ENCODE data around the gene CCL18. TPM values are rescaled to one million over a fixed set of nuclear protein-coding genes. Genes with fewer than 3 reads are reported as not detected.
"Not testable (repeated sequence)": the region's sequence is repeated elsewhere in the genome, so short reads cannot be mapped to it uniquely, and the experiment has no call there.

CCL18 gene
- total RNA-seq, 1 experiment from 2014 or later: 0.82 TPM

DNA sequence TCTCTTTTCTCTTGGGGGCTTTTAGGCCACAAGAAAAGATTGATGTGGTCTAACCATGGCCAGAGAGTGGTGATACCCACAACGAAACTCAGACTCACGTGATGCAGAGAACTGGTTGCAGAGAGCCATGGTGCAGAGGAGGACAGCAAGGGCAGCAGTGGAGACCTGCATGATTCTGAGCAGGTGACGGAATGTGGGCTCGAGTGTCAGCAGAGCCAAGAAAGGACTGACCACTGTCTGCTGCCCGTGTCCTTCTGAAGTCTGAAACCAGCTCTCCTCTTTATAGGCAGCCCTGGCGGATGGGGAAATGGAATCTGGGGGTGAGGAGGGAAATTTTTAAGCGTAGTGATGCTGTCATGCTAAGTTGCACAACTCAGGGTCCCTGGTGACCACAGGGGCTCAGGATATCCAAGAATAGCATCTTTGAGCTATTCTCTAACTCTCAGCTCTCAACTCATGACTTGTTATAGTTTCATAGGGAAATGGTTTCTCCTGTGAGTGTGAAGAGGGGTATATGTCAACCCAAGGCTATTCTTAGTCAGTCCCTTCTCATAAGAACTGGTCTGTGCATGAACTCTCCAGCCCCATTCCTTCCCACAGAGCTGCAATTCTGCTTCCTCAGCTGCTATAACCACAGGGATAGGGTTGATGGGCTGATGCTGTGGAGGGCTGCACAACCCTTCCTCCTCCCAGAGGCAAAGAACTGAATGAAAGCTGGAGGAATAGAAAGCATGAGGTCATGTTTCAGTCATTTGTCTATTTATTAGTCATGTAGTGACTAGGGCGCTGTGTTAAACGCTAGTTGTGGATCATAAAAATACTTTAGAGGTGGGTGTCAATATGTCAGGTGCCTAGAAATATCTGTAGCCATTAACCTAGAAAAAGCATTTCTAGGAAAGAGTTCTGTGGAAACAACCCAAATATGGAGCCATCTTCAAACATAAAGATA is 26.1 kb downstream of the CCL18 start, which contains the start of gene CCL3:
Gene CCL3 (minus strand): TSS at position 256 of the 949 bp plus-strand sequence. CDS start 85 bp downstream, at position 171.
- DNase-seq (ENCODE audit: low read depth, low spot score): peak; percentile 25
- in situ Hi-C loops (cut with HindIII; ENCODE audit: low pct_unique_long_range_greater_than_20kb, low sequenced_read_pairs): no loop called here

DNA sequence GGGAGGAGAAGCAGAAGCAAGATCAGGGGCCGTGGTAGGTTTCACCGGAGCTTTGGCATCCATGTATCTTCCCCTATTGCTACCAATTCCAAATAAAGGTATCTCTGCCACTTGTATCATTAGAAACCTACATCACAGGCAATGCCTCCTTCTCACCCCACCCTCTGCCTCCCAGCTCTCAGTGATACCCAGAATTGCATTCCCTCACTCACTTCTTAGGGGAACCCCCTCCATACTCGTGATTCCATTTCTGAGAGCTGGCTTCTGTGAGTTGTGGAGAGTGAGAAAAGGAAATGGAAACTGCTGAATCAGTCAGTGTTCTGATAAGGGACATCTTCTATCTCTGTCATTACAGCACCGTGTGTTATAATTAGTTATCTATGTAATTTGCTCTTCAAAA is 28.2 kb downstream of the CCL18 start:
- in situ Hi-C loops (cut with HindIII; ENCODE audit: low pct_unique_long_range_greater_than_20kb, low sequenced_read_pairs): no loop called here
- no peak for DNase-seq (ENCODE audit: low read depth, low spot score)

DNA sequence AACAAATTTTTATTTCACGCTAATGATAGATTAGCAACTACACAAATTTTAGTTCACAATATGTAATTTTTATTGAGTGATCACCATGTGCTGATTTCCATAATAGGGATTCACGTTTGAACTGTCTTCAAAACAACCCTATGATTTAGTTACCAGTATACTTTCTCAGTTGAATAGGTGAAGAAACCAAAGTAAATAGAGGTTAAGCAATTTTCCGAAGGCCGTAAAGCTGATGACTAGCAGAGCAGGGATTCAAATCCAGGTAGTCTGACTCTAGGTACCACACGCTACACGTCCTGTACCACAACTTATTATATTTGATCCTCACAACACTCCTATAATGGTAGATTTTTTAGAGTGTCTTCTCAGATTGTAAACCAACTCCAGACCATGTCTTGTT is 28.6 kb downstream of the CCL18 start:
- in situ Hi-C loops (cut with HindIII; ENCODE audit: low pct_unique_long_range_greater_than_20kb, low sequenced_read_pairs); DNase-seq (ENCODE audit: low read depth, low spot score): not testable (repeated sequence)

DNA sequence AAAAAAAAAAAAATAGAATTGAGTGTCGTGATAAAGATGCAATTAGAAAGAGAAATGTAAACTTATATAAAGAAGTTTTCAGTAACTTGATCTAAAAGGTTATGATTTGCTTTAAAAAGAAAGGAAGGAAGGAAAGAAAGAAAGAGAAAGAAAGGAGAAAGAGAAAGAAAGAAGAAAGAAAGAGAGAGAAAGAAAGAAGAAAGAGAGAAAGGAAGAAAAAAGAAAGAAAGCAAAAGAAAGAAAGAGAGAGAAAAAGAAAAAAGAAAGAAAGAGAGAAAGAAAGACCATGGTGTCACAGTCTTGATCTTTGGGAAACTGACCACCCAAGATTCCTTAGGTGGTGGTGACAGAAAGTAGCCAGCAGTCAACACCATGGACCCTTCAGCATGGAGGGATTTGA is 30.2 kb downstream of the CCL18 start:
- in situ Hi-C loops (cut with HindIII; ENCODE audit: low pct_unique_long_range_greater_than_20kb, low sequenced_read_pairs): no loop called here
- DNase-seq (ENCODE audit: low read depth, low spot score): no peak

DNA sequence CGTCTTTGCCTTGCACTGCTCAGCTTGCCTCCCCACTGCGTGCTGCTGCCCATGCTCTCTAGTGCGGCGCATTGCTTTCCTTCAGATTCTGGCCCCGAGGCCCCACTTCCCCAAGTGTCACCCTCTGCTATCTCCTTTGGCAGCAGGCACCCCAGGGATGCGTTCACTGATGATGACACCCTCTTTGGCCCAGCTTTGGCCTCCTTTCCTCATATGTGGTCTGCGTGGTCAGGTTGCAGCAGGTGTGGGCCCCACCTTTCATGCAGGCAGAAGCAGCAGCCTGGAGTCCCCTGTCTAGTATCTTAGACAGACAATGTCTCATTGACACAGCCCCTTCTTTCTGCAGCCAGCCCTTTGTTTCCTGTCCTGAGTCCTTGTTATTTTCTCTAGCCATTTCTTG is 30.7 kb downstream of the CCL18 start:
- in situ Hi-C loops (cut with HindIII; ENCODE audit: low pct_unique_long_range_greater_than_20kb, low sequenced_read_pairs): no loop called here
- no peak for DNase-seq (ENCODE audit: low read depth, low spot score)

DNA sequence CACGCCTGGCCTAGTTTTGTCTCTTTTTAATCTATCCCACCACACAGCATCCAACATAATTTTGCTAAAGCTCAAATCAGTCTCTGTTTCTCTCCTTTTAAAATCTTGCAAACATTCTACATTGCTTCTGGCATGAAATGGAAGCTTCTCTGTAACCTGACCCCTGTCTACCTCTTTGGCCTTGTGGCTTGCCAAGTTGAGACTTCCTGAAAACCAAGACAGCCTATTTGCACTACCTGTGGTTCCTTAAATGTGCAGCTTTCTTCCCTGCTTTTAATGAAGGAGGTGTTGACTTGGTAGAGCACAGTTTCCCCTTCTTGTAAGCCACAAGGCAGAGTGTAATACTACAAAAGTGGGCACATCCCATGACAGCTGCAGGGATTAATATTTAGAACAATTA is 31.9 kb downstream of the CCL18 start:
- in situ Hi-C loops (cut with HindIII; ENCODE audit: low pct_unique_long_range_greater_than_20kb, low sequenced_read_pairs): no loop called here

DNA sequence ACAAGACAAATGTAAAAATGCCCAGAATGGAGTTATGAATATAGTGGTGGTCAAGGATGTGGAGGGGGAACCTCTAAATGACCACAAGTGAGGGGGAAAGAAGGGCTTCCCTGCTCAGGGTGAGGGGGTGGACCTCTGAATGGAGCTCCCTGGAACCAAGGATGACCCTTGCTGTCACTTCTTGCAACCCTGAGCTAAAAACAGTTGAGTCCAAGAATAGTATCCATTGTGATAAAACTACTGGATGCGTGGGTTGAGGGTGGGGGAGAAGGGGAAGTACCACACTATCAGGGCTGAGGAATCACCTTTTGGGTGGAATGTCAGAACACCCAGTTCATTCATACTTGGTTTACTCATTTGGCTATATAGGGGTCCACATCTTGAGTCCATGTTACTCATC is 34.9 kb downstream of the CCL18 start:
- DNase-seq (ENCODE audit: low read depth, low spot score); in situ Hi-C loops (cut with HindIII; ENCODE audit: low pct_unique_long_range_greater_than_20kb, low sequenced_read_pairs): not testable (repeated sequence)

More for the DNA sequence above, 31.9 kb downstream of the CCL18 start:
- no peak for DNase-seq (ENCODE audit: low read depth, low spot score)

DNA sequence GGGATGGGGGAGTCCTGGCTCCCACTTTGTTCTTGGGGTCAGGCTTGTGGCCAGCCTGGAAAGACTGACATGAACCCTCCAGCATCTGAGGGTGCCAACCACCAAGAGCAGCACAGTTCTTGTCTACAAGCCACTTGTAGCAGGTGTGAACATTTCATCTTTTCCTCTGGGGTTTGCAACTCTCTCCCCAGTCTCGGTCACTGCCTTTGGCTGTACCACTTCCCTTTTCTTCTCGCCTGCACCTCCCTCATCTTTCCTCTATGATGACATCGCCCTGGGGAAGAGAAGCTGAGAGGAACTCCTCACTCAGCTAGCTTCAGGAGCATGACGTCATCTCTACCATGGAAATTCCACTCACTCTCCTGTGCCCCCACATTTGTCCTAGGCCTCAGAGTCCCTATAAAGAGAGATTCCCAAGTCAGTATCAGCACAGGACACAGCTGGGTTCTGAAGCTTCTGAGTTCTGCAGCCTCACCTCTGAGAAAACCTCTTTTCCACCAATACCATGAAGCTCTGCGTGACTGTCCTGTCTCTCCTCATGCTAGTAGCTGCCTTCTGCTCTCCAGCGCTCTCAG is 39.4 kb downstream of the CCL18 start, which contains the start of gene CCL4:
Gene CCL4 (plus strand): TSS at position 427 of the 575 bp plus-strand sequence. CDS start 79 bp downstream, at position 506.
- DNase-seq (ENCODE audit: low read depth, low spot score); in situ Hi-C loops (cut with HindIII; ENCODE audit: low pct_unique_long_range_greater_than_20kb, low sequenced_read_pairs): not testable (repeated sequence)

DNA sequence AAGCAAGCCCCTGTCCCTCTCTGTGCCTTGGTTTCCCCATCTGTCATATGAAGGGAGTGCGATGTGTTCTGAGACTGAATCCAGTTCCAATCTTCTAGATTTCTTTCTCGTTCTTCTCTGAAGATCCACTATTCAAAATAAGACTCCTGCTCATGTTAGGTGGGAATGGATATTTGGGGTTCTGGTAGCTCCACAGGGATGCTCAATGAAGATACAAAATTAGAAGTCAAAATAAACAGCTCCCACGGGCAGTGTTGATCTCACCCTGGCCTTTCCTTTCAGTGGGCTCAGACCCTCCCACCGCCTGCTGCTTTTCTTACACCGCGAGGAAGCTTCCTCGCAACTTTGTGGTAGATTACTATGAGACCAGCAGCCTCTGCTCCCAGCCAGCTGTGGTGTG is 40.2 kb downstream of the CCL18 start:
- in situ Hi-C loops (cut with HindIII; ENCODE audit: low pct_unique_long_range_greater_than_20kb, low sequenced_read_pairs): not testable (repeated sequence)

DNA sequence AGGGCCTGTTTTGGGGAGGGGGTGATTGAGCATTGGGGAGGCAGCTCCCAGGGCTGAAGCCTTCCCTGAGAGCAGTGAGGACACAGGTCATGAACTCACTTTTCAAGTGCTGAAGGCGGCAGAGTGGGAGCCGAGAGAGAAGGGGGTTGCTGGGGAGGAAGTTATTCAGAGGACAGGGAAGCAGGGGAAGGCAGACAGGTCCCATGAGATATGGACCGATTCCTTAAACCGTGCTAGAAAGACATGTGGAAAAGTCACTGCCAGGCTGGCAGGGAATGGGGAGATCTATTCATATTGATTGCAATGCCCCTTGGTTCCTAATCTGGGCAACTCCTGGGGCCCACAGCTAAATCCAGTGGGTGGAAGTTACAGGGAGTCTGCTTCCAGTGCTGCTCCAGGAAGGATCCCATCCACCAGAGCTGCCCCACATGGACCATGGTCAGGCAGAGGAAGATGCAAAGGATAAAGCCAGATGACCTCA is 40.7 kb downstream of the CCL18 start:
- in situ Hi-C loops (cut with HindIII; ENCODE audit: low pct_unique_long_range_greater_than_20kb, low sequenced_read_pairs): no loop called here
- DNase-seq (ENCODE audit: low read depth, low spot score): no peak

More for the DNA sequence above, 40.2 kb downstream of the CCL18 start:
- not testable (repeated sequence) for DNase-seq (ENCODE audit: low read depth, low spot score)

DNA sequence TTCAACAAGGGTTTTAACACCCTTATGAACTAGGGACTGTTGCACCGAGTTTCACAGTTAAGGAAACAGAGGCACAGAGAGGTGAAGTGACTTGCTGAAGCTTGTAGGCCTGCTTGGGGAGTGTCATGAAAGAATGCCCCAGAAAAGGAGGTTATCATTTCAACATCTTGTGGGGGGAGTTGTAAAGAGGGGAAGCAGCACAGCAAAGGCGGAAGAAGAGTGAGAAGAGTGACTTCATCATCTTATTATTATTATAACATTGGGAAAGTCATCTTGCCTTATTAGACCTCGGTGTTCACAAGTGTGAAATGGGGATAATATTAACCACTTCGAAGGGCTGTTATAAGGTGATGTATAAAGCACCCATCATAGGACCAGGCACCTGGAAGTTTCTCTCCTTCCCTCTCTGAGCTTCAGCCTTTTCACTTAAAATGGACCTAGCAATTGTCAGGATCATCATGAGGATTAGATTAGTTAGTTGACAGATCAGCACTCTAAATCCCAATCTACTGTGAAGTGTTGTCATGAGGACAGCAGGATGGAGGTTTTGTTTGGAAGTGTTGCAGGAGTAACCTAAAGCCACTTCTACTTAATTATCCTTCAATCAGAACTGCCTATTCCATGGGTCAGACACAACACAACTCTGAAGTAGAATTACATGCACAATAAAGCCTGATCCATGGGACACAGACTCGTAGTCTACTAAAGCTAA is 41.9 kb downstream of the CCL18 start:
- in situ Hi-C loops (cut with HindIII; ENCODE audit: low pct_unique_long_range_greater_than_20kb, low sequenced_read_pairs): no loop called here
- no peak for DNase-seq (ENCODE audit: low read depth, low spot score)

DNA sequence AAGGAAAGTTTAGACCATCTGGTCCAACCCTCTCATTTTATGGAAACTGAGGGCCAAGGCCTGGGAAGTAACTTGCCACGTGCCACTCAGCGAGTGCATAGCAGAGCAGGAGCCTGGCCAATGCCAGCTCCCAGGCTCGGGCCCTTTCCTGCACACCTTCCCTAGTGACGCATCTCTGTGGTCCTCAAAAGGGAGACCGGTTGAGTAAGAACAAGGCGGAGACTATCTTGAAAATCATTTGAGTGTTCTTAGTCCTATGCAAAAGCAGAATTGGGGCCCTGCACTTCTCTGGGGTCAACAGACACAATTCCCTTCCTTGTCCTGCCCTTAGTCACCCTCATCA is 42.4 kb downstream of the CCL18 start:
- in situ Hi-C loops (cut with HindIII; ENCODE audit: low pct_unique_long_range_greater_than_20kb, low sequenced_read_pairs): no loop called here
- DNase-seq (ENCODE audit: low read depth, low spot score): no peak

DNA sequence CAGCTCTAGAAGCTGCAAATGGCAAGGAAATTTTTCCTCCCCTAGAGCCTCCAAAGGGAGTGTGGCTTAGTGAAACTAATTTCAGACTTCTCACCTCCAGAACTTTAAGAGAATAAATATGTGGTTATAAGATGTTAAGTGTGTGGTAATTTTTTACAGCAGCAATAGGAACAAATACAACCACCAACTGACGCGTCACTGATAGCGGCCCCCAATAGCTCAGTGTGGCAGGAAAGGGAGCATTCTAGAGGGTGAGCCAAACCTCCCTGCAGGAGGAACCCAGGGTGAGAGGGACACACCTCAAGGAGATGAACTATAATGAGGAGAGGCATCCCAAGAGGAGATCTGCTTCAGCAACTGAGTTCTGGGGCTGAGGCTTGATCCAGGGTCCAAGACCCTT is 43.6 kb downstream of the CCL18 start:
- in situ Hi-C loops (cut with HindIII; ENCODE audit: low pct_unique_long_range_greater_than_20kb, low sequenced_read_pairs): no loop called here
- DNase-seq (ENCODE audit: low read depth, low spot score): no peak

DNA sequence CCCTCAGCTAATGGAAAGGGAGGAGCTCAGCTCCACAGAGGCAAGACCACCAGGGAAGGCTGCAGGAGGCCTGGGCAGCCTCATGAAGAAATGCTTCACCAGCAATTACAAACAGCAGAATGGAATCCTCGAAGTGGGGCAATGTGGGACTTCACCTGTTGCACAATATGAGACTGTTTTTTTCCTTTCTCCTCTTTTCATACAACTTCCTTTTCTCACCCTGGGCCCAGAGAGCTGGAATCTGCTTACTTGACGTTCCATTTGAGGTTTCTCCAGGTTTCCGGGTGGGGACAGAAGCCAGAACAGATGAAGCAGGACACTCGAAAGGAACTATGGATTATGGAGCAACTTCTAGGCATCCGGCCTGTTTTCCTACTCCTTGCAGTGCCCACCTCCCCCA is 44.2 kb downstream of the CCL18 start:
- DNase-seq (ENCODE audit: low read depth, low spot score); in situ Hi-C loops (cut with HindIII; ENCODE audit: low pct_unique_long_range_greater_than_20kb, low sequenced_read_pairs): not testable (repeated sequence)

DNA sequence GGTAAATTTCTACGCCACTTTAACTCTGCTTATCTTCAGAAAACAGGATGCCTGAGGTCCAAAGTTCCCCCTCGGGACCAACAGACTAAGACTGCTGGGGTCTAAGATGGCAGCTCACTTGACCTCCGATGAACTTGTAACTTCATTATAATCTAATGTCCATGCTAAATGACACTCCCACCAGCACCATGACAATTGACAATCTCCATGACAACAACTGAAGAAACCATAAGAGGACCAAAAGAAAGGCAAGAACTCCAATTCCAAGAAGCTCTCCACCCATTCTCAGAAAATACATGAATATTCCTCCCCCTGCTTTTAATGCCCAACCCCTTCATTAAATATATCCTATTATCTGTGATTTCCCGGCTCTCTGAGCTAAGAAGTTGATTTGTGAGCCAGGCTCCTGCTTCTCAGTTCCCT is 47.0 kb downstream of the CCL18 start:
- in situ Hi-C loops (cut with HindIII; ENCODE audit: low pct_unique_long_range_greater_than_20kb, low sequenced_read_pairs): no loop called here
- no peak for DNase-seq (ENCODE audit: low read depth, low spot score)

DNA sequence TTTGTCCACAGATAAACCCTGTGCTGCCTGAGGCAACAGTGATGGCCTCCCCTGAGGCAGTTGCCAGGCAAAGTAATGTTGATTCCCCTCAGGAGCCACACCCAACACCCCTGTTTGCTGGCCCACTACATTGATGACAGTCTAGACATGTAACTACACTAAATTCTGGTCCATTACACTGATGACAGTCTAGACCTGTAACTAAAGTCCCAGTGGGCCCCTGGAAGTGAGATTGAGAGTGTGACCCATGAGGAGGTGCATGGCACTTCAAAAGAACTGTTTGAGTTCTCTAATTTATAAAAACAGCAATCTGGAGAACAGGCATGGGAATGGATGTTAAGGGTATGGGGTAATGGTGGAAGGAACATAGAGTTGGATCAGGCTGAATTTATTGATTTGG is 48.5 kb downstream of the CCL18 start:
- DNase-seq (ENCODE audit: low read depth, low spot score): no peak
- in situ Hi-C loops (cut with HindIII; ENCODE audit: low pct_unique_long_range_greater_than_20kb, low sequenced_read_pairs): no loop called here

DNA sequence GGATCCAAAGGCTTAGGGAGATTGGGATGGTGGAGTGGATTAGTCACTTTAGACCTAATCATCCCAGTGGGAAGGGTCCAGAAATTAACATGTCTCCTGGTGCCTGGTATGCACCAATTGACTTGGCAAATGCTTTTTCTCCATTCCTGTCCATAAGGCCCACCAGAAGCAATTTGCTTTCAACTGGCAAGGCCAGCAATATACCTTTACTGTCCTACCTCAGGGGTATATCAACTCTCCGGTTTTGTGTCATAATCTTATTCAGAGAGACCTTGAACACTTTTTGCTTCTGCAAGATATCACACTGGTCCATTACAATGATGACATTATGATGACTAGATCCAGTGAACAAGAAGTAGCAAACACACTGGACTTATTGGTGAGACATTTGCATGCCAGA is 49.1 kb downstream of the CCL18 start:
- not testable (repeated sequence) for DNase-seq (ENCODE audit: low read depth, low spot score)

More for the DNA sequence above, 49.1 kb downstream of the CCL18 start:
- in situ Hi-C loops (cut with HindIII; ENCODE audit: low pct_unique_long_range_greater_than_20kb, low sequenced_read_pairs): not testable (repeated sequence)

All from SK-MEL-5 (cell line).